G401.6 (cell line): ENCODE measurements around the gene SLC35B2.
A peak's percentile ranks its signal among the peaks of the same experiment; 100 is the strongest.

Experiments
- FAIRE-seq: peaks from 2 replicates; lab custom pipeline; 2012; peaks lifted over from hg19 to GRCh38; lab: Jason Lieb, UNC

Gene SLC35B2

GRCh38 chr6:44257025-44257752, at the start of gene SLC35B2:
TSS of gene SLC35B2 (minus strand) at chr6:44257528. CDS start at chr6:44257410, 118 bp downstream.
- peak; percentile 25 for FAIRE-seq

DNA sequence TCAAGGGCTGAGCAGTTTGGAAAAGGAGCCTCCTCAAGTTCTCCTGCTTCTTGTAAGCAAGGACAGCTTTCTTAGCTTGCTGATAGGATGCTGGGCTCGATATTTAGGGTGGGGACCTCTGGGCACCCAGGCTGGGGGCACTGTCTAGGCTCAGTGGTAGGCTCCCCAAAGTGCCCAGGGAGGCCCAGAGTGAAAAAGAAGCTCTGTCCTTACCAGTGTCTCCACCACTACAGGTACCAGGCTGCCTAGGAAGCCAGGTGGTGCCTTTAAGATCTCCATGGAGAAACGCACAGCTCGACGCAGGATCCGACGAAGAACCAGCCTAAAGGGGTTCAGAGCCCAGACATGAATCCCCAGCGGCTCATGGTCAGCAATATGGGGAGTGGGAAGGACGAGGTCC, 49.4 kb upstream of the SLC35B2 start:
- no peak for FAIRE-seq

DNA sequence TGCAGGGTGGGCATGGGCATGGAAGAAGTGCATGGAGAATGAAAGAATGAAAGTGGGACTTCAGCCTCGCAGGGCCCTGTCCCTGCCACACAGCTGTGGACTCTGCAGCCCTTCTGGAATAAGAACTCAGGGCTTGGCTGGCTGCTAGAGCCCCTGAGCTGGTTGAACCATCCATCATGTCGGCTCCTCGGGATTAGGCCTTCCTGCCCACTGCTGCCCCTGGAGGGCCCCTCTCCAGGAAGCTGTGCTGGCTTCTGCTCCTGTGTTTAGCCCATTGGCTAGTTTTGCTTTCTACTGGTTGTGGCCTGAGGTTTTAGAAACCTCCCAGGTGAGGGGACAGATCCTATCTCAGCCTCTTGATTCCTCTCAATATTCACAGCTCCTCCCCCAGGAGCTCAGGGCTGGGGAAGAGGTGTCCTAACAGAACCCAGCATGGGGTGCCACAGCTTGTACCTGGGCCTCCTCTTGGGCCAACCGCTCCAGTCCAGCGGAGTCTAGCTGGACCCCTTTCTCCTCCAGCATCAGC, 47.9 kb upstream of the SLC35B2 start:
- no peak for FAIRE-seq

DNA sequence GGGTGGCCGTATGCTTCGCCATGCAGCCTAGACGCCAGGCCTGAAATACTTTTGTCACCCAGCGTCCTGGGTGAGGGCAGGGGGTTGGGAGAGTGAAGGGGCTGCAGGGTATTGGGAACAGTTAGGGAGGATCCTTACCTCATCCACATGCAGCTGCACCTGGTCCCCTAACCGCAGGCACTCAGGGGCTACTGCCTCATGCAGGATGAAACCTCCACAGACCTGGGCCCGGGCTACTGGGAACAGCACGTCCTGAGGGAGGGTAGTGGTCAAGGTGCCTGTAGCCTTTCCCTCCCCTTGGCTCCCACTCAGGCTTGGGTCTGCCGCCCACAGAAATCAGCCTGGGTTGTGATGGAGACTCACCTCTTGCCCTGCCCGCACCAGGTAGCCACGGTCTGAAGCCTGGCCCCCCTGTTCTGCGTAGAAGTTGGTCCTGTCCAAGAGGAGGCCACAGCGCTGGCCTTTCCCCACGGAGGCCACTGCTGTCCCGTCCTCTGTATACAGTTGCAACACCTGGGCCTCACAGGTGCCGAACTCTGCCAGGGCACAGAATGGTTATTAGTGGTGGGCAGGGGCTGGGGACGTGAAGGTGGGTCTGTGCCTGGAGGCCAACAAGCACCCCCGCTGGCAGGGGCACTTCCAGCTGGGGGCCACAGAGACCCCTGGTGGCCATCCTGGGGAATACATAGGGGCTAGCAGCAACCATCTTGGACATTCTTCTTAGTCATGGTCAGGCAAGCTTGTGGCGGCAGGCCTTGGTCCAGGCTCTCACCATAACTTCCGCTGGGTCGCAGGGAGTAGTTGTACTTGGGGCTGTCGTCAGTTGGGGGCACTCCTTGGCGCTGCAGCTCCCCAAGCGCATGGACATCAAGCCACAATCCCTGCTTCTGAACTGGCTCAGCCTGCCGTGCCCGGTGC, 47.2 kb upstream of the SLC35B2 start:
- FAIRE-seq = no peak

DNA sequence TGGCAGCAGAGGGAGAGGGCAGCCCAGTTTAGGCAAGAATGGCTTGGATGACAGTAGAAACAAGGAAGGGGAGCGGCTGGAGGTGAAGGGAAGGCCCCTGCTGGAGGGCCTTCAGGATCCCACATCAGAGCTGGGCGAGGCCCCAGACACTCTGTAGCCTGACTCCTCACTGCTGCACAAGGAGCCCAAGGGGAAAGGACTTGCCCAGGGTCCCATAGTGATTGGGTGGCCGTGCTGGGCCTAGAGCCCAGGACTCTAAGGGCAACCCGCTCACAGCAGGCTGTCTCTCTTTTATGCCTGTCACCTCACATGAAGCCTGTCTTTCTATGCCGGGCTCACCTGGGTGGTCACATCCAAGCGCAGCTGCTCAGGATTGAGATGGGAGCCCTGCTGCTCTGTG, 46.5 kb upstream of the SLC35B2 start:
- FAIRE-seq = no peak

DNA sequence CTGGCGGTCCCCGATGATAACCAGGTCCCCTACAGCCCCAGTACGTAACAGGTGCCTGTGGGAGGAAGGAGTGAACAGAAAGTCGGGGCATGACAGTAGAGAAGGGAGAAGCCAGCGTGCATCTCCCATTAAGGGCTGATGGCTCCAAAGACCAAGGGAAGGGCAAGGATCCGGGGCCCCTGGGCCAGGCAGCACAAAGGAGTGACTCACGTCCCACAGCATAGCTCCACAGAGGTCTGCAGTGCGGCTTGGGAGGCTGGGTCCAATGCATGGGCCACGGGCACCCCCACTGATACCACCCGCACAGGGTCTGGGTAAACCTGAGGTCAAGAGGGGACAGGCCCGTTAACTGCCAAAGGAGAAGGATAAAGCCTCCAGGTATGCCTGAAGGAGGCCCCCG, 45.5 kb upstream of the SLC35B2 start:
- FAIRE-seq = no peak

DNA sequence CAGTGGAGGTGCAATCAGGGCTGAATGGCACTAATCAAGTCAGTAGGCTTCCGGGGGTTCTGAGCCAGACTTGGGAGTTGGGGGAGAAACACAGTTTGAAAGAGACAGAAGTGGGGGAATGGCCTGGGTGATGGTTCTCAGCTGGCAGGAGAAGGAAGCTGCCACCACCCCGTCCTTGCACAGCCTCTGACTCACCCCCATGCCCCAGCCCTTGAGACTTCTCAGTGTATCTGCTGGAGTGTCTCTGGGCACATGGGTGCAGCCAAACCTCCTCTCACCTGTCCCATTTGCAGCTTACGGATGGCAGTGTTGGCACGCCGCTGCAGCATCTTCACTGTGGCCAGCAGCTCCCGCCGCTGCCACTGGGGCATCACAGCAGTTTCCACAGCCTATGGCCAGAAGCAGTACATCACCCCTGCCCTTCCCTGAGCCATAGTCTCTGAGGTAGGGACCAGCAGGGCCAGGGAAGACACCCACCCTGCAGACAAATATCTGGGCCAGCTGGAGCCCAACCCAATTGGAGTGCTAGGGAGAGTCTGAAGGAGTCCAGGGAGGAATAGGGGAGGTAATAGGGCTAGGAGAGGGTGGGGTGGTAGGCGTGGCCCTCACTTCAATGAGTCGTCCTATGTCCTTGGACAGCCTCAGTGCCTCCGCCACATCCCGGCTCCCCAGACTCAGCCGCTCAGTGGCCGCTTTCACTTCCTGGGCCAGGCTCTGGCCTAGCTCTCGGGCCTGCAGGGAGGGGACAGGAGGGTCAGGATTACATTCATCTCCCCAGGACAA, 44.6 kb upstream of the SLC35B2 start:
- no peak for FAIRE-seq

- FAIRE-seq = no peak
Observed at GRCh38 chr6:44301106-44301505, 43.8 kb upstream of the SLC35B2 start.

DNA sequence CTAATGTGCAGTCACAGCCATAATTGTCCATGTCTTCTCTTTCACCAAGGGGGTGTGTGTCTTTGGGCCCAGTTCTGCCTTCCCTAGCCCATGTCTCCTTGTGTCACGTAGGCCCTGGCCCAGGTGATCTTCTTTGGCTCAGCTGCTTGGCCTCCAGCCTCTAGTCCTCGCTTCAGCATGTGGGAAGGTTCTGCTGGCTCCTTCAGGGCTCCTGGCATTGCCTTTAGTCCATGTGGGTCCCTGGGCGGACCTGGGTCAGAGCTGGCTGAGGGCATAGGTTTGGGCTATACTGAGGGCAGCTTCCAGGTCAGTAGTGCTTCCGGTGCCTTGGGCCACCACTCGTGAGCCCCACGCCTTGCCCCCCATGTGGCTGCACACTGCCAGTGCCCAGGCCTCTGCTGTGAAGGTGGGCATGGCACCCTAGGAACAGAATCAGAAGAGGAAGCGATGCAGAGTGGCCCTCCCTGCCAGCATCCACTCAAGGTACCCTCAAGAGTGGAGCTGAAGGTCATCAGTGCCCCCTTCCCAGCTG, 43.0 kb upstream of the SLC35B2 start:
- FAIRE-seq = no peak

DNA sequence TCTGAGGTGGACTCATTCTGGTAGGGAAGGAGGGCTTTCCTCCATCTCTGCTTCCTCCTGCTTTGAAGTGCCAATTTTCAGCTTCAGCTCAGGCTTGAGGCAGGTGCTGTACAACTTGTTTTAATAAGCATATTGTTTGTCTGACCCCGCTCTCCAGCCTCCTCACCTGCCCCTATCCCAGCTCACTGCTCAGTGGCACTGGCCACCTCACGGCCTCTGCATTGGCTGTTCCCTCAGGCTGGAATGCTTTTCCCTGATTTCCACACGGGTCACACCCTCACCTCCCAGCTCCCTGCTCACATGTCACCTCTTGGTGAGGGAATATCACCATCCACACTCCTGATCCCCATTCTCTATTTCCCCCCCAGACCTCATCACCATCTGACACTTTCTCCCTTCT, 41.5 kb upstream of the SLC35B2 start:
- no peak for FAIRE-seq

DNA sequence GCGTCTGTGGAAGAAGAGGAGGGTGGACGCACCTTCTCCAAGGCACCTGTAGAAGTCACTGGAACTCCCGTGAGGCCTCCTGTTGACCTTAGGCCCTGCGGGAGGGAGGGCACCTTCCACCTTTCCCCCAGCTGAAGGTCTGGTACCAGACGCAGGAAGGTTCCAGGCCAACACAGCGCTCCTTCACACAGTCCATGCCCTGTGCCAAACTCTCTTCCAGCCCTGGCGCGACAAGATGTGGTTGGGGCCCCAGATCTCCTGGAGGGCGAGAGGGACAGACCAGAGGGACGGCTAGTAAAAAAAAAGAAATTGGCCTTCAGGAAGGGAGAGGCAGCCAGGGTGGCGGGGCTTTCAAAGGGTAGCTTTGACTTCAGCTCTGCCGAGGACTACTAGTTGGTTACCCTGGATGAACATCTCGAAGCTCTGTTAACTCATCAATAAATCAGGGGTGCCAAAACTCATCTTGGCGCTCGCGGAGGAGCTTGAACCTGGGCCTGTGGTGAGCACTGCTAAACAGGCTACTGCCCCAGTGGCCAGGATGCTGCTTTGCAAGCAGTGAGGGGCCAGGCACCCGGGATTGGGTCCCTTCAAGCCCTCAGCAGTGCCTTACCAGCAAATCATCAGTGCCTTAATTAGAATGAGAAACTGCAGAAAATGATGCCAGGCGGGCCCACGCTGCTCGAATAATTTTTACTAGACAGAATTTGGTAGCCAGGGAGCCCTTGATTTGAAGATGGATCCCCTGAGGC, 40.9 kb upstream of the SLC35B2 start:
- no peak for FAIRE-seq

DNA sequence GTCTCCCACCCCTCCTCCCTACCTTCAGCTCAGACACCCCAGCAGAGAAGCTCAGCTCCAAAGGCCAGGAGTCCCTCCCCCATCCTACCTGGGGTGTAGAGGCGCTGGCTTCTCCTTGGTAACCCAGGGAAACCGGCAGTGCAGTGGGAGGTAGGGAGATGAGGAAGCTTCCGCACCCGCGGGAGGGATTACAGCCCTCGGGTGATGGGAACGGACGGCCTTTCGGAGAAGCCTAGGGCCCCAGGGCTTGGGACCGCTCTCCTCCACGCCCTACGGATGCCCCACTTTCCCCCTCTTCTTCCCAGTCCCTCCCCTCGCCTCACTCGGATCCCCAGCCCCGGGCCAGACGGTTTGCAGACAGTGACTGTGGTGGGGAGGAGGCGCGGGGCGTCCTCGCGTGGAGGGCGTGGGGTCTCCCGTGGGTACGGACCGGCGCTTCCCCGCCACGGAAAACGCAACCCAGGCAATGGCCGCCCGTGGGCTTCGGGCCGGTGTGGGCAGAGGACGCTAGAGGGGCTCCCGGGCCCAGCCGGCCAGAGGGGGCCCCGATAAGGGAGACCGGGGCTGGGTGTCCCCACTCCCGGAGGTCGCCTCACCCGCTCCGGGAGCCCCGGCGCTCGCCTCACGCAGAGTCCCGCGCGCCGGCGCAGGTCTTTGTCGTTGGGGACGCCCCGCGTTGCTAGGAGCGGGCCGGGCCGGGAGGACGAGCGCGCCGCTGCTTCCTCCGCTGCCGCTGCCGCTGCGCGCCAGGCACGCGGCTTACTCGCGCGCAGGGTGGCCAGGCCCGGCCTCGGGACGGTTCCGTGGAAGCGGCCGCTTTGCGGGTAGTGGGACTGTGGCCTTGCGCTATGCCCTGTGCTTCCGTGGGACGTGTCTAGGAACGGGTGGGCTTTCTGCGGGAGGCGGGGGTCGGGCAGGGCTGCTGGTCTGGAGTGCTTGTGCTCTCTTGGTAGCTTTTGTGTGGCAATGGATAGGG, 40.0 kb upstream of the SLC35B2 start:
- no peak for FAIRE-seq

- FAIRE-seq = no peak
Observed at GRCh38 chr6:44294832-44295791, 37.8 kb upstream of the SLC35B2 start.

DNA sequence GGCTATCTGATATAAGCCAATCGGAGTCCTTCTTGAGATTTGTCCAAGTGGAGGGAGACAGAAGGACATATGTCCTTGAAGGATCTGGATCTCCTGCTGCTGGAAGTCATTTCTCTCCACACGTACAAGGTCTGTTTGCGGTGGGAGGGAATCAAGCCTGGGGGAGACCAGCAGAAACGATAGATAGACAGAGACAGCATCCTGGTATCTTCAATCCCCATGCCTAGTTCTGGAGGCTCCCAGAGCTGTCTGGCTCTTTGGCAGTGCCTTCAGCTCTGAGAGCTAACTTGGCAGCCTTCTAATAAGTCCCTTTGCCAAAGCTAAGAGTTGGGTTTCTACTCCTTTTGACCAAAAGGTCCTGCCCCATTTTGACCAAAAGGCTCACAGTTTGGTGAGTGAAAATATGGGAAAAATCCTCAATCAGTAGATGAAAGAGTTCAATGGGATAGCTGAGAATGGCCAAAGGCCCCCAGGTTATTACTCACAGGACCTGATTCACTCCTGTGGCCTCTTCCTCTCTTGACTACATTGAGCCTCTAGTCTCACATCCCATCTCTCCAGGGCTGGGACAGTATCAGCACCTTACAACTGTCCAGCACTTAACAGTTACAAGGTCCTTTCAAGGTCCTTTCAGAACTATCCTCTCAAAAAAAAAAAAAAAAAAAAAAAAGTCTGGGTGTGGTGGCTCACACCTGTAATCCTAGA, 35.5 kb upstream of the SLC35B2 start:
- FAIRE-seq = no peak

DNA sequence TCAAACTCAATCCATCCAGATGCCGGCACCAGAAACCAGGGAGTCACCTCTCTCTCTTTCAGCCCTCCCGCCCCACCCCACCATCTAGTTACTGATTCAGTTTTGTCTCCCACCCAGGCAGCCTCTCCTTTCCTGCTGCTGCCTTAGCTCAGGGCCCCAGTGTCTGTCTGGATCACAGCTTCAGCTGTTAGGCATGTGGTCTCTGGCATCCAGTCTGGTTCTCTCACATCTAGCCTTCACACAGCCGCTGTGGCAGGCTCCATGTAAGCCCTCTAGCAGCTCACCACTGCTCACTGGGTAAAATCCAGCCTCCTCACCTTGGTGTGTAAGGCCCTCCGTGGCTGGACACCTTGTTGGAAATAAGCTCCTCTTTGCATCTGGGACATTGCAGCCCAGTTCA, 34.5 kb upstream of the SLC35B2 start:
- no peak for FAIRE-seq

DNA sequence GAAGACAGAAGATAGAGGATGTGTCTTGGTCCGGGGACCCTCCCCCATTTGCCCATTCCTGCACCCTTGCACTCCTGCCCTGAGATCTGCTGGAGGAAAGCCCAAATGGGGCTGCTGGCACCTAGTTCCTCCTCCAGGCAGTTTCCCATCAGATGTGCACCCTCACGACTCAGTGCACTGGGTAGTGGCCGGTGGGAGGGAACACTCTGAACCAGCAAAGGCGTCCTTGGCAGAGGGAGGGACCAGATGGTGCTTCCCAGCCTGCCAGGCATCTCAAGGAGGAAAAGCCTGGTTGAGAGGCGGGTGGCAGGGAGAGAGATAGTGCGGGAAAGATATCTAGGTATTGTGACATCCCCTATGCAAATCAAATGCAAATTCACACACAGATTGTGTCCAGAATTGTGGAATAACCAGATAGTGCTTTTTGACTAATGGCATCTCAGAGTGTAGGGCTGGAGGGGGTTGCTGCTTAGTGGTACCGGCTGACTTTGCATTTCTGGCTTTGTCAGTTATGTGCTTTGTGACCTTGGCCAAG, 32.5 kb upstream of the SLC35B2 start:
- no peak for FAIRE-seq

DNA sequence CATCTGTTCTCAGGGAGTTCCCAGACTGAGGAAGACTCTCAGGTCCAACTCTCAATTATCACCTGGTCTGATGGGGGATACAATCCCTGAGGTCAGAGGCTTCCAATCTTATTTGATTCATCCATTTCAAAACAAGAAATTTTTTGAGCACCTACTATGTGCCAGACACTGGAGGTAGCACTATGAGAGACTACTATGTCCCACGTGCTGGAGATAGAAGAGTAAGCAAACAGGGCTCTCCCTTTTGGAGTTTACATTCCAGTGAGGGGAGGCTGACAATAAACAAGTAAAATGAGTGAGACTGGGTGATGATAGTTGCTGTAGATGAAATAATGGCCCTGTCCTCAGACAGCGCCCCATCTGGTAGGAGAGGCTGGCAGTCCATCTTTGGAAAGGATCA, 29.4 kb upstream of the SLC35B2 start:
- no peak for FAIRE-seq

- FAIRE-seq = no peak
Observed at GRCh38 chr6:44286285-44286565, 28.9 kb upstream of the SLC35B2 start.
